ENCODE data around the gene PSKH1. TPM values are rescaled to one million over a fixed set of nuclear protein-coding genes. Genes with fewer than 3 reads are reported as not detected.

Gene PSKH1
- total and polyA plus RNA-seq, 9 of the 15 experiments (the other 6 are each of a cell fraction or from before 2014, with no cell fraction given), result 0.96 to 20.9 (median 9.4) TPM

- peak within 1 kb of the TSS; percentile 94 for H3K27ac ChIP-seq (ENCODE audit: extremely low read depth, low read depth, low read length)
- peaks cover 22 to 46% of the 10 kb centered on the region in 2 experiments; a peak in 4 of 5 replicates for H3K4me1 ChIP-seq (replicated peaks in 1 of 2; ENCODE audit: control insufficient read depth in 2 of 2, insufficient read depth in 2 of 2, low read length in 2 of 2)
- H4K20me1 ChIP-seq (replicated peaks; ENCODE audit: control insufficient read depth, insufficient read depth, low read length), result peaks cover 16% of the 10 kb centered on the region
- ChIA-PET CTCF (ENCODE audit: low intra/inter-chr PET ratio) (no interaction called here), POLR2A (interaction anchor here (0.7 to 1.2 kb wide), 4 partner anchors 9 to 74 kb away, joined by 4 to 5 read pairs (median 4); partner anchors contain the start of gene PSMB10)
- peaks cover 17% of the 10 kb centered on the region; the same call in 2 of the 3 replicates for H3K36me3 ChIP-seq (ENCODE audit: control insufficient read depth, insufficient read depth, low read length)
- peak within 1 kb of the TSS; percentile 97 for H2AFZ ChIP-seq (ENCODE audit: low read depth, low read length)
- H3K27me3 ChIP-seq (ENCODE audit: control insufficient read depth in 2 of 2, insufficient read depth in 2 of 2, low read length in 2 of 2), result no peaks in the 10 kb centered on the region
- in situ Hi-C loops (cut with MboI), result no loop called here
- no peaks in the 10 kb centered on the region for H3K9me3 ChIP-seq (replicated peaks; ENCODE audit: control insufficient read depth, insufficient read depth, low read depth, low read length)
- peak within 1 kb of the TSS; percentile 95 to 97 for H3K9ac ChIP-seq (ENCODE audit: insufficient read depth in 1 of 2, low read depth in 2 of 2, low read length in 2 of 2)
- H3K9me1 ChIP-seq (ENCODE audit: control insufficient read depth, insufficient read depth, low read length), result peaks cover 8% of the 10 kb centered on the region
- intact Hi-C loops (cut with micrococcal nuclease), result no loop called here
- 3% methylated on average over 41 of the region's 78 CpGs for WGBS (ENCODE audit: insufficient coverage, low coverage, missing lambda C conversion rate)
- H3K4me3 ChIP-seq, result peak within 1 kb of the TSS; percentile 84
- BruUV-seq (replicated peaks), result no TSS peak
- peak; percentile 94 to 99 (median 98) for DNase-seq (ENCODE audit: extremely low read depth in 1 of 4, low spot score in 3 of 4)
- peak within 1 kb of the TSS; percentile 98 for H3K4me2 ChIP-seq (ENCODE audit: insufficient read depth, low read length)
- peaks cover 28% of the 10 kb centered on the region for H3K79me2 ChIP-seq (ENCODE audit: control insufficient read depth, insufficient read depth, low read length)
- FAIRE-seq, result peak; percentile 78
- ATAC-seq, result peak; percentile 91
- peak; percentile 86 for TF ChIP-seq HMGN3 (IDR thresholded peaks at IDR 0.05; ENCODE audit: borderline replicate concordance, extremely low read depth, insufficient read length, low read depth, low read length)
- TF ChIP-seq ETV5 (CRISPR knock-in tag; IDR thresholded peaks at IDR 0.05; ENCODE audit: low read depth), result peak; percentile 54; the same call in 1 of the 2 replicates
- 0 out of 2 replicates have a peak, but pooled peaks have one; percentile 6 for TF ChIP-seq NFIC (IDR thresholded peaks at IDR 0.05)
- peak in 1 of 2 experiments; percentile 64; a peak in 1 of 3 replicates for TF ChIP-seq CBX3 (IDR thresholded peaks at IDR 0.05; ENCODE audit: borderline replicate concordance in 1 of 2, low read length in 2 of 2)
- TF ChIP-seq BRD9 (IDR thresholded peaks at IDR 0.05; ENCODE audit: low read depth, partially characterized antibody), result peak; percentile 87
- peak; percentile 71; the same call in 1 of the 2 replicates for TF ChIP-seq ESRRA (IDR thresholded peaks at IDR 0.05; ENCODE audit: borderline replicate concordance, low read depth)
- TF ChIP-seq MAX (CRISPR knock-in tag; IDR thresholded peaks at IDR 0.05), result no peak; the same call in 1 of the 2 replicates
- TF ChIP-seq ZNF589 (CRISPR knock-in tag; IDR thresholded peaks at IDR 0.05; ENCODE audit: low read depth), result 0 out of 2 replicates have a peak, but pooled peaks have one; percentile 43
- TF ChIP-seq ETS1 (conservative IDR thresholded peaks at IDR 0.05; ENCODE audit: control insufficient read depth, low read depth, low read length), result peak; percentile 78
- TF ChIP-seq JUN (IDR thresholded peaks at IDR 0.05; ENCODE audit: borderline replicate concordance, low read depth, low read length), result peak; percentile 67; the same call in 1 of the 2 replicates
- TF ChIP-seq JUN (CRISPR knock-in tag; IDR thresholded peaks at IDR 0.05; ENCODE audit: borderline replicate concordance), result no peak
- TF ChIP-seq SRSF1 (IDR thresholded peaks at IDR 0.05; ENCODE audit: low read depth, low read length), result no peak
- TF ChIP-seq ZNF12 (CRISPR knock-in tag; IDR thresholded peaks at IDR 0.05), result peak; percentile 64; the same call in 1 of the 2 replicates
- peak; percentile 71; the same call in 1 of the 2 replicates for TF ChIP-seq PHF8 (IDR thresholded peaks at IDR 0.05; ENCODE audit: borderline replicate concordance, low read length)
- no peak for TF ChIP-seq PHTF2 (CRISPR knock-in tag; IDR thresholded peaks at IDR 0.05)
- TF ChIP-seq PTBP1 (IDR thresholded peaks at IDR 0.05; ENCODE audit: low read depth, low read length), result peak; percentile 97
- TF ChIP-seq HMG20A (CRISPR knock-in tag; conservative IDR thresholded peaks at IDR 0.05), result no peak
- peak; percentile 27; the same call in 1 of the 2 replicates for TF ChIP-seq L3MBTL2 (IDR thresholded peaks at IDR 0.05)
- peak; percentile 77 for TF ChIP-seq ZFX (CRISPR knock-in tag; IDR thresholded peaks at IDR 0.05)
These were observed 75.6 kb downstream of the PSKH1 start, which contains the start of gene SLC12A4 for GRCh38 chr16:67968400-67969253. Gene SLC12A4 (minus strand): TSS chr16:67968637. CDS start chr16:67968553, 84 bp downstream.
